ENCODE data around the gene CCDC3.

DNA sequence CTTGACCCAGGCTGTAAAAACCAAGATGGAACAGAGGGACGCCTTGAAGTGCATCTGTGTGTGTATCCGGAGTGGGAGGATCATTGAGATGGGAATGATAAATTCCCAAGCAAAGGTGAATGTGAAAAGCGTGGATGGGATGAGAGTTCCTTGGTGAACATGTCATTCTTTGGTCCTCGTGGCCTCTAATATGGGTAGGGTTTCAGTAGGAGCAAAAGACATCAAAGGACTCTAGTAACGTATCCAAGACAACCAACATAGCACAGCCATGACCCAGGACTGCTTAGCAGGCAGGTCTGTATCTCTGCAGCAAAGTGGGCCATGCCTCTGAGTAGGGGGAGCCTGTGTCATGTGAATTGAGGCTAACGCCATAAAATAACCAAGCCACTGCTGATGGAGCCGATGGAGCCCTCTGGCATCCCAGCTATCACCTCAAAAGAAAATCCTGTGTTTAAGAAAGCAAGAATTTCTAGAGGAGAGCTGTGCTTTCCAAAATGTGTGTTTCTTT, 98.6 kb downstream of the CCDC3 start:
- TF ChIP-seq POLR2AphosphoS5 (IDR thresholded peaks at IDR 0.05; ENCODE audit: low read depth, low read length): no peak
- no peak for TF ChIP-seq TAF1 (IDR thresholded peaks at IDR 0.05; ENCODE audit: borderline replicate concordance, insufficient read depth, low read length)
- TF ChIP-seq, protein P1, sequence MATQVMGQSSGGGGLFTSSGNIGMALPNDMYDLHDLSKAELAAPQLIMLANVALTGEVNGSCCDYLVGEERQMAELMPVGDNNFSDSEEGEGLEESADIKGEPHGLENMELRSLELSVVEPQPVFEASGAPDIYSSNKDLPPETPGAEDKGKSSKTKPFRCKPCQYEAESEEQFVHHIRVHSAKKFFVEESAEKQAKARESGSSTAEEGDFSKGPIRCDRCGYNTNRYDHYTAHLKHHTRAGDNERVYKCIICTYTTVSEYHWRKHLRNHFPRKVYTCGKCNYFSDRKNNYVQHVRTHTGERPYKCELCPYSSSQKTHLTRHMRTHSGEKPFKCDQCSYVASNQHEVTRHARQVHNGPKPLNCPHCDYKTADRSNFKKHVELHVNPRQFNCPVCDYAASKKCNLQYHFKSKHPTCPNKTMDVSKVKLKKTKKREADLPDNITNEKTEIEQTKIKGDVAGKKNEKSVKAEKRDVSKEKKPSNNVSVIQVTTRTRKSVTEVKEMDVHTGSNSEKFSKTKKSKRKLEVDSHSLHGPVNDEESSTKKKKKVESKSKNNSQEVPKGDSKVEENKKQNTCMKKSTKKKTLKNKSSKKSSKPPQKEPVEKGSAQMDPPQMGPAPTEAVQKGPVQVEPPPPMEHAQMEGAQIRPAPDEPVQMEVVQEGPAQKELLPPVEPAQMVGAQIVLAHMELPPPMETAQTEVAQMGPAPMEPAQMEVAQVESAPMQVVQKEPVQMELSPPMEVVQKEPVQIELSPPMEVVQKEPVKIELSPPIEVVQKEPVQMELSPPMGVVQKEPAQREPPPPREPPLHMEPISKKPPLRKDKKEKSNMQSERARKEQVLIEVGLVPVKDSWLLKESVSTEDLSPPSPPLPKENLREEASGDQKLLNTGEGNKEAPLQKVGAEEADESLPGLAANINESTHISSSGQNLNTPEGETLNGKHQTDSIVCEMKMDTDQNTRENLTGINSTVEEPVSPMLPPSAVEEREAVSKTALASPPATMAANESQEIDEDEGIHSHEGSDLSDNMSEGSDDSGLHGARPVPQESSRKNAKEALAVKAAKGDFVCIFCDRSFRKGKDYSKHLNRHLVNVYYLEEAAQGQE (IDR thresholded peaks at IDR 0.05; ENCODE audit: insufficient read depth in 1 of 2, low read depth in 2 of 2, low read length in 2 of 2): no peak
- TF ChIP-seq SIN3A (IDR thresholded peaks at IDR 0.05; ENCODE audit: borderline replicate concordance, insufficient read depth, low read length): no peak
- TF ChIP-seq FOXP2 (optimal IDR thresholded peaks at IDR 0.05; ENCODE audit: borderline replicate concordance, extremely low read depth, extremely low read length, insufficient read depth): no peak

Data from PFSK-1 (cell line).